GM21786 (cell line): ENCODE measurements around the gene PRDM4.
"Not testable (repeated sequence)": the region's sequence is repeated elsewhere in the genome, so short reads cannot be mapped to it uniquely, and the experiment has no call there.

Source experiments
- ATAC-seq: cut with Tn5 transposase; IDR thresholded peaks from one replicate; pipeline ENCODE4 v1.9.1; 2021; ENCODE audit not compliant: unreplicated experiment

PRDM4 gene

GRCh38 chr12:107775093-107775721, 14.3 kb upstream of the PRDM4 start:
- ATAC-seq = no peak

DNA sequence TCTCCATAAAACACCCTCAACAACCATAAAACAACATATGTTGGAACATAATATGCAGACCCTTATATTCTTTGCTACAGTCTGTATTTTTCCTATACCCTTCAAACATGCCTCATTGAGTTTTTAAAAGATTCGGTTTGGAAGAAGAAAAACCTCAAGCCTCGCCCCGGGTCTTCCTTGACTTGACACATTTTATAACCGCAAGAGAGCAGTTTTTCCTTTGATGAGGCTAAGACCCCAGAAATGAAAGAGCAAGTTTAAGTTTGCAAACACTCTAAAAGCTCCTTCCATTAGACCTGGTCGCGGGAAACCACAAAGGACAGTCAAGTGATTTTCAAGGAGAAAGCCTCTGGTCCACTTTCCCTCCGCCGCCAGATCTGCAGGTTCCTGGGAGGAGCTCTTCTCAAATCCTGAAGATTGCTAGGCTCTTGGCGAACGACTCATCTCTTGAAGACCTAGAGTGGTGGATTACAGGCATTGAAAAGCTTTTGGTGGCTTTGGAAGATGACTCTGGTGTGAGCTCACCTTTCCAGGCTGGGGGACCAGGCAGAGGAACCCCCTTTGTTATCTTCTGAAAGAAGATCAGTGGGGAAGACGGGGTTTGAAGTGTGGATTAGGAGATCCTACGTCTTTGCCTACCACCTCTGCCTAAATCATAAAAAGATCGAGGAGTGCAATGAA, 13.6 kb upstream of the PRDM4 start, which contains the start of gene ASCL4:
TSS of gene ASCL4 (plus strand) at position 356 of the 681 bp plus-strand sequence. CDS start 515 bp downstream, outside the sequence.
- ATAC-seq = no peak

GRCh38 chr12:107767466-107767865, 6.5 kb upstream of the PRDM4 start:
- no peak for ATAC-seq

GRCh38 chr12:107765316-107765715, 4.4 kb upstream of the PRDM4 start:
- ATAC-seq = no peak

DNA sequence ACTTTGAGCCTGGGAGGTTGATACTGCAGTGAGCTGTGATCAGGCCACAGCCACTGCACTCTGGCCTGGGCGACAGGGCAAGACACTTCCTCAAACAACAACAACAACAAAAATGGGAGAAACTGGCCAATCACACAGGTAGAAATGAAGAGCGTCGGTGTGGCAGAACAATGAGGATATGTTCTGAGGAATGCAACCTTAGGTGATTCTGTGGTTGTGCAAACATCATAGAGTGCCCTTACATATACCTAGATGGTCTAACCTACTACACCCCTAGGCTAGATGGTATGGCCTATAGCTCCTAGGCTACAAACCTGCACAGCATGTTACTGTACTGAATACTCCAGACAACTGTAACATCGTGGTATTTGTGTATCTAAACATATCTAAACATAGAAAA, 3.7 kb upstream of the PRDM4 start:
- ATAC-seq = no peak

- no peak for ATAC-seq
Measured at GRCh38 chr12:107762874-107763273, 1.9 kb upstream of the PRDM4 start.

- ATAC-seq = no peak
Measured at GRCh38 chr12:107761502-107761904, 566 bp upstream of the PRDM4 start.

GRCh38 chr12:107760207-107760808, 629 bp downstream of the PRDM4 start:
- peak; percentile 19 for ATAC-seq

GRCh38 chr12:107759410-107759809, 1.5 kb downstream of the PRDM4 start:
- ATAC-seq = no peak

DNA sequence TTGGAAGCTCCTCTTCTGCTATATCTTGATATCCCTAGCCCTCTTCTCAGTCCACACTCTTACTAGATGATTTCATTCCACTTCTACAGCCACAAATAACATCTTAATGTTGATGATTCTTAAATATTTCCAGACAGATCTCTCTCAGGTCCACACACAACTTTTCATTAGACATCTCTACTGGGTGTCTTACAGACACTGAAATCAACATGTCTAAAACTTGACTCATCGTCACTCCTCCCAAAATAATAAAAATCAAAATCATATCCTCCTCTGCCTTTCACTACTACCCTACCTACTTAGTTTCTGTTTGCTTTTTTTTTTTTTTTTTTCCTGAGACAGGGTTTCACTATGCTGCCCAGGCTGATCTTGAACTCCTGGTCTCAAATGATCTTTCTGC, 11.9 kb downstream of the PRDM4 start:
- ATAC-seq = no peak

- no peak for ATAC-seq
Measured at GRCh38 chr12:107748472-107748871, 12.5 kb downstream of the PRDM4 start.

- ATAC-seq = peak; percentile 99
Measured at GRCh38 chr12:107736914-107737313, 24.0 kb downstream of the PRDM4 start.

DNA sequence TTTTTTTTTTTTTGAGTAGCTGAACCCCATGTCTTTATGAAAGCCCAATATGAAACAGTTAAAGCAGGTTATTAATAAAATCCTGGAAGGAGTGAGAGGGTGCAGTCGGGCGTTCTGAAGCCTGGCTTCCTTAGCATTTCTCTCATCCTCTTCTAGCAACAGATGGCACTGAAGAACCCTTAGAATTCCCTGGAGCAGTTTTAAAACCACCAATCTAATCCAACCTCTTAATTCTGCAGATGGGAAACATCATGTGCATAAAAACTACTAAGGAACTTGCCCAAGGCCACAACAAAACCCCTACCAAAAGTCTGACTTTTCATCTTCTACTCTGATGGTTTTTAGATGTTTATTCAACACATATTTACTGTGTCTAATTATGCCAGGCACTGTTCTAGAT, 25.2 kb downstream of the PRDM4 start:
- ATAC-seq = no peak

- no peak for ATAC-seq
Measured at GRCh38 chr12:107734139-107734538, 26.8 kb downstream of the PRDM4 start.

DNA sequence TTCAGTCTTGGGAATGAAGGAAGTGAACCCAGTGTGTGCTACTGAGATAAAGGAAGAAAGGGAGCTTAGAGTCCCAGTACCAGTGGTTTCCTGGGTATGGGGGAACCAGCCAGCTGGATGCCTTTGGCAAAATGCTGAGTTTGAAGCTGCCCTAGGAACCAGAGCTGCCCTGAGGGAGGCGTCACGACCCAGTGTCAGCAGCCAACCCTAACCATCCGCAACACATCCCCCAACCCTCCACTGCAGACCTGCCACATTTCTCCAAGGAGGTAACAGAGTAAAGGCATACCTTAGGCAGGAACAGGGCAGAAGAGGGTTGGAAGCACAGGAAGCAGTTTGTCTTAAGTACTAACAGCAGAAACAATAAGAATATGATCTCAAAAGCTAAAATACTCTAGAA, 28.6 kb downstream of the PRDM4 start:
- ATAC-seq = no peak

GRCh38 chr12:107731366-107731765, 29.6 kb downstream of the PRDM4 start:
- no peak for ATAC-seq

- no peak for ATAC-seq
Measured at GRCh38 chr12:107730618-107731341, 30.2 kb downstream of the PRDM4 start.

DNA sequence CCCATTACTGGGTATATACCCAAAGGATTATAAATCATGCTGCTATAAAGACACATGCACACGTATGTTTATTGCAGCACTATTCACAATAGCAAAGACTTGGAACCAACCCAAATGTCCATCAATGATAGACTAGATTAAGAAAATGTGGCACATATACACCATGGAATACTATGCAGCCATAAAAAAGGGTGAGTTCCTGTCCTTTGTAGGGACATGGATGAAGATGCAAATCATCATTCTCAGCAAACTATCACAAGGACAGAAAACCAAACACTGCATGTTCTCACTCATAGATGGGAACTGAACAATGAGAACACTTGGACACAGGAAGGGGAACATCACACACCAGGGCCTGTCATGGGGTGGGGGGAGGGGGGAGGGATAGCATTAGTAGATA, 33.2 kb downstream of the PRDM4 start:
- not testable (repeated sequence) for ATAC-seq

- ATAC-seq = not testable (repeated sequence)
Measured at GRCh38 chr12:107727327-107727726, 33.6 kb downstream of the PRDM4 start.

GRCh38 chr12:107718606-107719005, 42.3 kb downstream of the PRDM4 start:
- ATAC-seq = no peak

DNA sequence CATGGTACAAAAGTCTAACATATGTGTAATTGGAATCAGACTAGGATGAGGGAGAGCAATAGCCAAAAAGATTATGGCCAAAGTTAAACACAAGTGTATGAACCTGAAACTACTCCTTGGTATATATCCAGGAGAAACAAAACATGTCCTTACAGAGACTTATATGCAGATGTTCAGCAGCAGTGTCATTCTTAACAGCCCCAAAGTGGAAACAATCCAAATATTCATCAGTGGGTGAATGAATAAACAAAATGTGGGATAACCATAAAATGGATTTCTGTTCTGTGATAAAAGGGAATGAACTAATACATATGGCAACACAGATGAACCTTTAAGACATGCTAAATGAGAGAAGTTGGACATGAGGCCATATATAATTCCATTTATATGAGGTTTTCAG, 45.2 kb downstream of the PRDM4 start:
- no peak for ATAC-seq

DNA sequence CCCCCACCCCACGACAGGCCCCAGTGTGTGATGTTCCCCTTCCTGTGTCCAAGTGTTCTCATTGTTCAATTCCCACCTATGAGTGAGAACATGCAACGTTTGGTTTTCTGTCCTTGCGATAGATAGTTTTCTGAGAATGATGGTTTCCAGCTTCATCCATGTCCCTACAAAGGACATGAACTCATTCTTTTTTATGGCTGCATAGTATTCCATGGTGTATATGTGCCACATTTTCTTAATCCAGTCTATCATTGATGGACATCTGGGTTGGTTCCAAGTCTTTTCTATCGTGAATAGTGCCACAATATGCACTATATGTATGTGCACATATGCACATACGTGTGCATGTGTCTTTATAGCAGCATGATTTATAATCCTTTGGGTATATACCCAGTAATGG, 55.4 kb downstream of the PRDM4 start:
- not testable (repeated sequence) for ATAC-seq
